Activated T-cell treated with anti-CD3 and anti-CD28 coated beads for 48 hours (primary cell): ENCODE results near the gene DNAJC4.

ENCODE experiments used
- DNase-seq: peaks from one replicate; pipeline ENCODE4 v3.0.0-alpha.2; 2020; ENCODE audit warnings: low read depth

Gene DNAJC4

GRCh38 chr11:64229090-64229743, 1.1 kb upstream of the DNAJC4 start:
- no peak for DNase-seq

GRCh38 chr11:64229744-64230170, 591 bp upstream of the DNAJC4 start:
- DNase-seq: no peak

DNA sequence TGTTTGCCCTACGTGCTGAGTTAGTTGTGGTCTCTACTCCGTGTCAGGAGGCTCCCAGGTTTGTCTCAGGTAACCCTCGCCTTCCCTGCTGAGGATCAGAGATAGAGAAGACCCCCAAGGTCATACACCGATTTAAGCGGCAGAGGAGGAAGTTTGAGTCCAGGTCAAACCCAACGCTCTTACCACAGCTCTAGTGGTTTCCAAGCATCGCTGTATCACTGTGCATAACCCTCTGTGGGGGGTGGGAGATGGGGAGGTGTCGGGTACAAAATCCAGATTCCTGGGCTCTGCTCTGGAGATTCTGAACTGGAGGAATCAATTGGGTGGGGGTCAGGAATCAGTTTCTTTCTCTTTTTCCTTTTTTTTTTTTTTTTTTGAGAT, 627 bp downstream of the DNAJC4 start:
- DNase-seq: no peak

DNA sequence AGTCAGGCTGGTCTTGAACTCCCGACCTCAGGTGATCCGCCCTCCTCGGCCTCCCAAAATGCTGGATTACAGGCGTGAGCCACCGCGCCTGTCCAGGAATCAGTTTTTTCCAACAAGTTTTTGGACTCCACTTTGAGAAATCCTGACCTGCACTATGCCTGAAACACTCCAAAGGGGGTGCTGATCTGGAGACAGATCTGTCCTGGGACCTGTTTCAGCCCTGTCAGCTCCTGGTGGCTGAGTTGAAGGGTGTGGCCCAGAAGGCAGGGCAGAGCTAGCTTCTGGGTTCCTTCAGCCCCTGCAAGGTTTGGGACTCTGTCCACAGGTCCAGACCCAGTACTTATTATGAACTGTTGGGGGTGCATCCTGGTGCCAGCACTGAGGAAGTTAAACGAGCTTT, 1.2 kb downstream of the DNAJC4 start:
- no peak for DNase-seq

DNA sequence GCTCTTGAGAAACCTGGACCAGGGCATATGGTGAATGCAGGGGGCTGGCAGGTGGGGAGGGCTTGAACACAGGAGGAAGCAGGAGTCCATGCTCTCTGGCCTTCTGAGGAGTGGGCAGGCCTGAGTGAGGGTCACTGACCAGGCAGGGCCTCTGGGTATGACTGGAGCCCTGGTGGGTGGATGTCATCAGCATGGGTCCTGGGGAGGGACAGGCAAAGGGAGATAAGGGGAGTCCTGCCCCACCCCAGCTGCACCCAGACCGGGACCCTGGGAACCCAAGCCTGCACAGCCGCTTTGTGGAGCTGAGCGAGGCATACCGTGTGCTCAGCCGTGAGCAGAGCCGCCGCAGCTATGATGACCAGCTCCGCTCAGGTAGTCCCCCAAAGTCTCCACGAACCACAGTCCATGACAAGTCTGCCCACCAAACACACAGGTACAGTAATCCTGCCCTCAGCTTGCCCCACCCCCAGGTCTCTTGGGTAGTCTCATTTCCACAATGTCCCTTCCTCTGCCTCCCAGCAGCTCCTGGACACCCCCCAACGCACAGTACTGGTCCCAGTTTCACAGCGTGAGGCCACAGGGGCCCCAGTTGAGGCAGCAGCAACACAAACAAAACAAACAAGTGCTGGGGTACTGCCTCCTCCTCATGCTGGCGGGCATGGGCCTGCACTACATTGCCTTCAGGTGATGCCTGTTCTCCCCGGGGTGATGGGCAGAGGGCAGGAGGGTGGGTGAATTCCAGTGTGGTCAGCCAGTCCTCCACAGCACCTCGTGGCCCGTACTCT, 2.0 kb downstream of the DNAJC4 start:
- DNase-seq: no peak

DNA sequence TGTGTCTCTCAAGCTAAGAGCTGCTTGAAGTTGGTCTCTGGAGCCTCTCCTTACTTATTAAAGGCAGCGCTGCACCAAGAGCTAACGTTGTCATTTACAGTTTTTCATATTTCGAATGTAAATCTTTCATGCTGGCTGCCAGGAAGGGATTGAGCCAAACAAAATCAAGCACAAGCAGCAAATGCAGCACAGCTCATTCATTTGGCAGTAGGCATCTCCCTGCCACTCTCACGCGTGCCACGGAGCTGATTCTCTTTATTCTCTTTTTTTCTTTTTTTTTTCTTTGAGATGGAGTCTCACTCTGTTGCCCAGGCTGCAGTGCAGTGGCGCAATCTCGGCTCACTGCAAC, 2.6 kb downstream of the DNAJC4 start:
- DNase-seq: no peak

- DNase-seq: peak; percentile 69
Observed at GRCh38 chr11:64233913-64234586, 3.7 kb downstream of the DNAJC4 start, which contains the start of gene VEGFB. VEGFB (plus strand) TSS chr11:64234584; CDS start chr11:64234834, 250 bp downstream.

- DNase-seq: no peak
Observed at GRCh38 chr11:64234647-64235379, 4.5 kb downstream of the DNAJC4 start.

DNA sequence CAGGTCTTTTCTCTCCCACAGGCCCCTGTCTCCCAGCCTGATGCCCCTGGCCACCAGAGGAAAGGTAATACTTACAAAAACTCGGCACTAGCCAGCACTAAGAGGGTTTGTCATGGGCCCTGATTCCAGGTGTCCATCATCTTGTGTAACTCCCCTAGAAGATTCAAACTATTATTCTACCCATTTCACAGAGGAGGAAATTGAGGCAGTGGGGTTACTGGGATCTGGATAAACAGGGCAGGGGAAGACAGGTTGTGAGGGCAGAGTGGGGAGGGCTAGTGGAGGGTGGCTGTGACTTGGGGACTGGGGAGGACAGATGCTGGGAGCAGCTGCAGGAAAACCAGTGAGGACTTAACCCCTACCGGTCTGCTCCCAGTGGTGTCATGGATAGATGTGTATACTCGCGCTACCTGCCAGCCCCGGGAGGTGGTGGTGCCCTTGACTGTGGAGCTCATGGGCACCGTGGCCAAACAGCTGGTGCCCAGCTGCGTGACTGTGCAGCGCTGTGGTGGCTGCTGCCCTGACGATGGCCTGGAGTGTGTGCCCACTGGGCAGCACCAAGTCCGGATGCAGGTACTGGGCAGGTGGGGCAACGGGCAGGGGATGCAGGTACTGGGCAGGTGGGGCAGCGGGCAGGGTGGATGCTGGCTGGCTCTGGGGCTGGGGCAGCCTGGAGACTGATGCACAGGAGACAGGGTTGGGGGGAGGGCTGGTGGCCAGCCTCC, 5.3 kb downstream of the DNAJC4 start:
- no peak for DNase-seq

DNA sequence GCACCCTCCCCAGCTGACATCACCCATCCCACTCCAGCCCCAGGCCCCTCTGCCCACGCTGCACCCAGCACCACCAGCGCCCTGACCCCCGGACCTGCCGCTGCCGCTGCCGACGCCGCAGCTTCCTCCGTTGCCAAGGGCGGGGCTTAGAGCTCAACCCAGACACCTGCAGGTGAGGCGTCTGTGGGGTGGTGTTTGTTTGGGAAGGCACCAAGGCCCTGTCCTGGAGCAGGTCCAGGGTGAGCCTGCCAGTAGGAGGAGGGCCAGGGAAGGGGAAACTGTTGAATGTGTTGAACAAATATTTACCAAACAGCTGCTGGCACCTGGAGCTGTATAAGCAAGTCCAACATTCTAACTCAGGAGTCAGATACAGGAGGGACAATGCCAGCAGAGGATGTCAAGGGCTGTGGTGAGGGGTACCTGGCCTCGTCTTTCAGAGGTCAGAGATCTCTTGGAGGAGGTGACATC, 7.2 kb downstream of the DNAJC4 start:
- DNase-seq: no peak

DNA sequence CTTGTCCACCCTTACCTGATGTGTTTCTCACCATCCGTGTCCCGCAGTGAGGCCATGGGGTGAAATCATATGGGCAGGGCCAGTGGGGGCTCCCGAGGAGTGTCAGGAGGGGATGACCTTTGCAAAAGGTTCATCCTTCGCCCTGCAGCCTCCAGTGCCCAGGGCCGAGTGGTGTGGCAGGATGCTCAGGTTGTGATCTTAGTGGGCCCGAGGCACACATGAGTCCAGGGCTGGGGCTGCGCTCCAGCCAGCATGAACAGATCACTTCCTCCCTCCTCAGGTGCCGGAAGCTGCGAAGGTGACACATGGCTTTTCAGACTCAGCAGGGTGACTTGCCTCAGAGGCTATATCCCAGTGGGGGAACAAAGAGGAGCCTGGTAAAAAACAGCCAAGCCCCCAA, 7.7 kb downstream of the DNAJC4 start:
- no peak for DNase-seq

GRCh38 chr11:64238999-64239398, 8.7 kb downstream of the DNAJC4 start:
- DNase-seq: no peak

GRCh38 chr11:64239662-64240434, 9.5 kb downstream of the DNAJC4 start:
- no peak for DNase-seq

- peak; percentile 99 for DNase-seq
Observed at GRCh38 chr11:64240435-64241240, 10.3 kb downstream of the DNAJC4 start, which contains the start of gene FKBP2. FKBP2 (plus strand) TSS chr11:64241095; CDS start chr11:64242388, 1,293 bp downstream.

DNA sequence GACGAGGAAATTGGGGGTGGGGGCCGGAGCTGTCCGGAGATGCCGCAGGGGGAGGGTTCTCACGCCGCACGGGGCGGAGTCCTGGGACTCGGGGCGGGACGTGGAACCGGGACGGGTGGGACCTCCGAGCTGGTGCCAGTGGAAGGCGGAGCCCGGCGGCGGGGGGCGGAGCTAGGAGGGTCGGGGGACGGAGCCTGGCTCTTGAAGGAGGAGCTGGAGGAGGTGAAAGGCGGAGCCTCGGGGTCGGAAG, 10.8 kb downstream of the DNAJC4 start:
- peak; percentile 100 for DNase-seq

- no peak for DNase-seq
Observed at GRCh38 chr11:64241491-64242374, 11.4 kb downstream of the DNAJC4 start.

DNA sequence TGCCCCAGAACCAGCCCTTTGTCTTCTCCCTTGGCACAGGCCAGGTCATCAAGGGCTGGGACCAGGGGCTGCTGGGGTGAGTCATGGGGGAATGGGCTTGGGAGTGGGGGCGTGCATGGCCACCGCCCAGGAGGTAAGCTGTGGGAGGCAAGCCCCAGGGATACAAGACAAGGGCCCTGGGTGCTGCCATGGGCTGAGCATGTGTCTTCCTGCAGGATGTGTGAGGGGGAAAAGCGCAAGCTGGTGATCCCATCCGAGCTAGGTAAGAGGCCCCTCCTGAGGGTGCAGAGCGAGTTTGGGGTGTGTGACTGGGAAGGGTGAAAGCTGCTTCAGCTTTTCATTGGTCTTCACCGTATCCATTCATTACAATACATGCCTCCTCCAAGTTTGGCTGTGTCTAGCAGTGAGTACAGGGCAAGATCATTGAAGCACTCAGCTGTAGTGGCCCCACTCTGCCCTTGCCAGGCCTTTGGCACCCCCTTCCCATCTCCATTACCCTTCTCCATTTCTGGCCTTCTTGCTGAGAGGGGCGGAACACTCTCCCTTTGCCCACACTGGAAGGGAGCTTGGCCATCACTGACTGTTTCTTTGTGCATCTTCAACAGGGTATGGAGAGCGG, 13.0 kb downstream of the DNAJC4 start:
- DNase-seq: no peak

GRCh38 chr11:64244107-64244506, 13.8 kb downstream of the DNAJC4 start:
- no peak for DNase-seq

DNA sequence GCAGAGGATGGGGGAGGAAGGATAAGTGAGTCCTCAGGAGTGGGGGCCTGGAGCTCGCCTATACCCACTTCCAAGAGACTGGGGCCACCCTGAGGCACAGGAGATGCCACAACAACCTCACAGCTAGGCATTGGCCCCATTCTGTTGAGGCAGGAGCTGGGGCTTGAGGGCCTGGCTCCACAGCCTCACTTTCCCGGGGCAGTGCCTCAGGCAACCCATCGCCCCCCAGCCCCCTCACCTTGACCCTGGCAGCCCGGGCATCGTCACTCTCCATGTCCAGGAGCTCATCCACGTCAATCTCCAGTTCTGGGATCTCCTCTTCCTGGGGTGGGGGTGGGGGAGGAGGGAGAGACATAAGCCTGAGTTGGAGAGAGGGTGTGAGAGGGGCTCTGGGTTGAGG, 14.6 kb downstream of the DNAJC4 start:
- no peak for DNase-seq
